CD4-positive, alpha-beta T cell (primary cell): ENCODE data around the gene ZIC3. TPM values are rescaled to one million over a fixed set of nuclear protein-coding genes. Genes with fewer than 3 reads are reported as not detected.

Experiments used
- ATAC-seq: fragments of 200-7000 bp; cut with Tn5 transposase; one replicate; pipeline ENCODE4 v1.10.0; 2022; ENCODE audit warnings: mild to moderate bottlenecking; ENCODE audit not compliant: poor library complexity
- CTCF ChIA-PET: fragments of 350-600 bp; sonication (Branson Sonifier 250); formaldehyde crosslinking; loops from one replicate; lab custom pipeline; 2021; ENCODE audit warnings: antibody characterized with exemption, inconsistent platforms; lab: Charles Lee
- POLR2A ChIA-PET: fragments of 350-600 bp; sonication (Branson Sonifier 250); formaldehyde crosslinking; loops from one replicate; lab custom pipeline; 2021; ENCODE audit warnings: antibody characterized with exemption, inconsistent platforms; lab: Charles Lee
- DNase-seq, 14 experiments: peaks; one replicate each; pipeline ENCODE4 v3.0.0-alpha.2; 2013 to 2020; ENCODE audit warnings: mixed read lengths in 2 of 14
- H3K27ac ChIP-seq, 2 donors: one replicate each; pipeline versions ENCODE4 v1.5.1 to v1.7.0; 2013; ENCODE audit warnings: low read length in 2 of 2, low read depth in 1 of 2, mild to moderate bottlenecking in 1 of 2
- H3K27me3 ChIP-seq, 2 experiments: 1 replicate in 1 of 2; 2 replicates in 1 of 2; pipeline versions ENCODE4 v1.6.1 to v1.7.0; 2013; ENCODE audit warnings: low read length in 2 of 2, control low read depth in 1 of 2, mild to moderate bottlenecking in 1 of 2, moderate library complexity in 1 of 2; ENCODE audit not compliant: insufficient read depth in 2 of 2, control insufficient read depth in 1 of 2
- H3K36me3 ChIP-seq: one replicate; pipeline ENCODE4 v1.6.1; 2013; ENCODE audit warnings: low read length, control low read depth; ENCODE audit not compliant: insufficient read depth
- H3K4me1 ChIP-seq: one replicate; pipeline ENCODE4 v1.6.1; 2013; ENCODE audit warnings: low read length, control low read depth; ENCODE audit not compliant: insufficient read depth
- H3K4me3 ChIP-seq: one replicate; pipeline ENCODE4 v1.5.1; 2013; ENCODE audit warnings: mild to moderate bottlenecking, low read length, moderate library complexity
- H3K9me3 ChIP-seq, 2 experiments: 1 replicate in 1 of 2; 2 replicates in 1 of 2; pipeline versions ENCODE4 v1.6.1 to v1.7.0; 2013; ENCODE audit warnings: low read length in 2 of 2, mild to moderate bottlenecking in 2 of 2, control low read depth in 1 of 2, moderate library complexity in 1 of 2; ENCODE audit not compliant: control insufficient read depth in 1 of 2, insufficient read depth in 1 of 2
- H3K27ac Mint-ChIP-seq: one replicate; pipeline ENCODE4 v1.8.0; 2020; ENCODE audit warnings: mixed read lengths
- H3K27me3 Mint-ChIP-seq: one replicate; pipeline ENCODE4 v1.8.0; 2021; ENCODE audit warnings: mixed read lengths
- H3K36me3 Mint-ChIP-seq: one replicate; pipeline ENCODE4 v1.8.0; 2021; ENCODE audit warnings: low read depth, mixed read lengths
- H3K4me1 Mint-ChIP-seq: one replicate; pipeline ENCODE4 v1.8.0; 2021; ENCODE audit warnings: low read depth, mixed read lengths
- H3K4me3 Mint-ChIP-seq: one replicate; pipeline ENCODE4 v1.8.0; 2020; ENCODE audit warnings: mild to moderate bottlenecking, mixed read lengths
- H3K9me3 Mint-ChIP-seq: one replicate; pipeline ENCODE4 v1.8.0; 2020; ENCODE audit warnings: mixed read lengths
- intact Hi-C, 2 experiments: fragments of 100-400 bp; cut with DNase I in 1 of 2; cut with micrococcal nuclease in 1 of 2; formaldehyde crosslinking; loops; one replicate each; pipeline versions ENCODE4 v1.15.1 to v1.9.0; 2023 to 2025; cut with DNase I, micrococcal nuclease
- total RNA-seq, 174 experiments: library from RNA in 2 of 174; stranded (reverse) in 2 of 174; gene quantifications; one replicate each; pipeline ENCODE4 v1.2.3 and lab custom pipeline; 2021 to 2026
- TF ChIP-seq, protein P1 (sequence below): fragments of 200-600 bp; IDR thresholded peaks from one replicate; pipeline ENCODE4 v1.8.0; 2022; ENCODE audit warnings: antibody characterized with exemption, mild to moderate bottlenecking

ZIC3 gene
- total RNA-seq, 2 experiments from 2014 or later = not detected

DNA sequence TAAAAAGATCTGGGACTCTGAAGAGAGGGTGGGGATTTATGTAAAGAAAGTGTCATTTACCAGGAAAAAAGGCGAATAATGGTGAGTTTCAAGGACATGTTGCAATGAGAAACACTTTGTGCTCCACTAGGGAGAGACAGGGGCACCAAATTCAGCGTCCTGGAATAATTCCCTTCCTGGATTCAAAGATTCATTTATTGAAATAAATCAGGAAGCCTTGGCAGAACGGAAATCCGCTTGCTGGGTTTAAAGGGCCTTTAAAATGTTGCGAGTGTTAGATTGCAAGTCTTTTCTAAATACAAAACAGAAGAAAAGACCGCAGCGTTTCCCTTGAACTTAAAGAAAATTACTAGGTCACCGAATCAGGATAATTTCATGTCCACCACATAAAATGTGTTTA, 3.8 kb upstream of the ZIC3 start:
- H3K27ac Mint-ChIP-seq = no peak overlapping the region
- H3K9me3 Mint-ChIP-seq = no peaks in the 10 kb centered on the region
- H3K36me3 Mint-ChIP-seq = no peaks in the 10 kb centered on the region

DNA sequence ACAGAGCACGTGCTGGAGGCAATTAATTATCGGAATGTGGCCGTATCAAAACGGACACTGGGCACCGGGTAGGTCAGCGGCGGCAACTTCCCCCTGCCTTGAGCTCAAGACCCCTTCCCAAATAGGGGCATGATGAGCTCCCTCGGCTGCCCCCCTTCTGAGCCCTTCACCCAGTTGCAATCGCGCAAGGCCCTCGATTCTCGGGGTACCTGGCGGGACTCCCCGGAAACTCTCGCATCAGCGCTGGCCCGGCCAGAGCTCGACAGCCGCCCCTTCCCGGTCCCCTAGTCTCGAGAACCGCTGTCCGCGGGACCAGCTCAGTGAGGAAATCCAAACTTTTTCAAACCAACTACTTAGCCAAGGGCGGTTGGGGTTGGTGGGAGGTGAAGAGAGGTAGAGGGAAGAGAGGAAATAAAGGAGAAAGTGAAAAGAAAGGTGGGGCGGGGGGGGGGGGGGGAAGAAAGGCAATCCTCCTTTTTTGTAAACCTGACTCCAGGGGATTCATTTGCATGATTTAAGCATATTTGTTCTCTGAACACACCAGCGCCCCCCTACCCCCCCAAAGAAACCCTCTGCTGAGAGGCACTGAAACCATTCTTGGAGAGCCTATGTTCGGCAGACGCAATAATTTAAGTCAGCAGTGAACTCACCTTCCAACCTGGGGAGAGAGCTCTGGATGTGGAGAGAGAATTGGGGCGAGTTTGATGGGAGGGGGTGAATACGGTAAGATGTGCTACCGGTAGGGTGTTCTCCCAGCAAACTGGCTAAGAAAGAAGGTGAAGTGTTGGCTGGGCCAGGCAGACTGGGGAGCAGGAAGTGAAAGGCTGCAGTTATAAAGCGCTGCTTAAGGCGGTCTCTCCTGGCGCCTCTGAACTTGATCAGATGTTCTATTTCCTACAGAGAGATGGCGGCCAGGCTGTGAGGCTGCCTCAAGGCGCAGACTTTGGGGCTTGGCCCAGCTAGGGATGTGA, 2.0 kb upstream of the ZIC3 start:
- H3K36me3 ChIP-seq = no peaks in the 10 kb centered on the region
- no peak for ATAC-seq
- Mint-ChIP-seq H3K9me3 (no peaks in the 10 kb centered on the region), H3K27ac (no peak overlapping the region), H3K4me3 (no peak overlapping the region), H3K4me1 (peaks cover 16% of the 10 kb centered on the region), H3K36me3 (no peaks in the 10 kb centered on the region), H3K27me3 (peaks cover 69% of the 10 kb centered on the region)
- H3K4me3 ChIP-seq = no peak overlapping the region
- peaks cover 38 to 68% of the 10 kb centered on the region in 2 experiments for H3K27me3 ChIP-seq
- intact Hi-C loops = no loop called here
- H3K9me3 ChIP-seq = peaks cover 0 to 22% of the 10 kb centered on the region in 2 experiments
- POLR2A ChIA-PET = no interaction called here
- DNase-seq = no peak
- no peak overlapping the region for H3K27ac ChIP-seq
- H3K4me1 ChIP-seq = peaks cover 33% of the 10 kb centered on the region
- CTCF ChIA-PET = no interaction called here
- TF ChIP-seq, protein P1, sequence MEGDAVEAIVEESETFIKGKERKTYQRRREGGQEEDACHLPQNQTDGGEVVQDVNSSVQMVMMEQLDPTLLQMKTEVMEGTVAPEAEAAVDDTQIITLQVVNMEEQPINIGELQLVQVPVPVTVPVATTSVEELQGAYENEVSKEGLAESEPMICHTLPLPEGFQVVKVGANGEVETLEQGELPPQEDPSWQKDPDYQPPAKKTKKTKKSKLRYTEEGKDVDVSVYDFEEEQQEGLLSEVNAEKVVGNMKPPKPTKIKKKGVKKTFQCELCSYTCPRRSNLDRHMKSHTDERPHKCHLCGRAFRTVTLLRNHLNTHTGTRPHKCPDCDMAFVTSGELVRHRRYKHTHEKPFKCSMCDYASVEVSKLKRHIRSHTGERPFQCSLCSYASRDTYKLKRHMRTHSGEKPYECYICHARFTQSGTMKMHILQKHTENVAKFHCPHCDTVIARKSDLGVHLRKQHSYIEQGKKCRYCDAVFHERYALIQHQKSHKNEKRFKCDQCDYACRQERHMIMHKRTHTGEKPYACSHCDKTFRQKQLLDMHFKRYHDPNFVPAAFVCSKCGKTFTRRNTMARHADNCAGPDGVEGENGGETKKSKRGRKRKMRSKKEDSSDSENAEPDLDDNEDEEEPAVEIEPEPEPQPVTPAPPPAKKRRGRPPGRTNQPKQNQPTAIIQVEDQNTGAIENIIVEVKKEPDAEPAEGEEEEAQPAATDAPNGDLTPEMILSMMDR = no peak

More for the DNA sequence above, 3.8 kb upstream of the ZIC3 start:
- no peak overlapping the region for H3K27ac ChIP-seq
- peaks cover 23 to 56% of the 10 kb centered on the region in 2 experiments for H3K27me3 ChIP-seq
- CTCF ChIA-PET = no interaction called here
- H3K4me1 ChIP-seq = peaks cover 20% of the 10 kb centered on the region
- H3K4me3 Mint-ChIP-seq = no peak overlapping the region
- H3K9me3 ChIP-seq = peaks cover 0 to 14% of the 10 kb centered on the region in 2 experiments
- H3K36me3 ChIP-seq = no peaks in the 10 kb centered on the region
- H3K4me3 ChIP-seq = no peak overlapping the region
- H3K4me1 Mint-ChIP-seq = peaks cover 7% of the 10 kb centered on the region
- ATAC-seq (no peak), DNase-seq (no peak)
- peaks cover 56% of the 10 kb centered on the region for H3K27me3 Mint-ChIP-seq
- intact Hi-C loops = no loop called here
- POLR2A ChIA-PET = no interaction called here
- TF ChIP-seq, protein P1 = no peak

DNA sequence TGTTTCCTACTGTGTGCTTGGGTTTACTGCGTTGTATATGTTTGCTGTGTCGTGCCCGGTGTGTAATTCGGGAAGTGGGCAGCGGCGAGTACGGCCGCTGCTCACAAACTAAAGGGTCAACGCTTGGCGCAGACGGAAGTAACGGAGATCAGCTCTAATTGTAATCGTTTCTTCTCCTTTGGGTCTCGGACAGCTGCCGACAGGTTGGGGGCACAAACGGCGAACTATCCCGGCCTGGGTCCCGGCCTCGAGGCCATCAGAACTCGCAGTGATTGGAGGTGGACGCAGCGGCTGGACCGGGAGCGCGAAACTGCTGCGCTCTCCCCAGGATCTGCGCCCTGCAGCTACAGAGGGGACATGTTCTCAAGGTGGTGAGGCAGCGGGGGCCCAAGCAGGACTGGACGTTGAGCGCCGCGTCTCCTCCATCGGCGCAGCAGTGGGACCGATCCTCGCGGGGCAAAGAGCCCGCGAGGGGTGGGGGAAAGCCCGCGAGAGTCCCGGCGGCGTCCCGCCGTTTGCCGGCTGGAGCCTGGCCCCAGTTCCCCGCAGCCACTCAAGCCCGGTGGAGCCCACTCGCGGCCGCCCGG, 516 bp upstream of the ZIC3 start:
- ATAC-seq = no peak
- ChIA-PET POLR2A (no interaction called here), CTCF (no interaction called here)
- H3K9me3 Mint-ChIP-seq = no peaks in the 10 kb centered on the region
- Histone ChIP-seq H3K27me3 (peaks cover 48 to 80% of the 10 kb centered on the region in 2 experiments), H3K9me3 (peaks cover 0 to 22% of the 10 kb centered on the region in 2 experiments), H3K4me3 (no peak overlapping the region), H3K36me3 (no peaks in the 10 kb centered on the region), H3K4me1 (peaks cover 33% of the 10 kb centered on the region), H3K27ac (no peak overlapping the region)
- H3K36me3 Mint-ChIP-seq = no peaks in the 10 kb centered on the region
- DNase-seq = no peak
- H3K4me3 Mint-ChIP-seq = peak overlapping the region; percentile 30
- intact Hi-C loops = no loop called here
- peaks cover 16% of the 10 kb centered on the region for H3K4me1 Mint-ChIP-seq
- H3K27ac Mint-ChIP-seq = no peak overlapping the region
- TF ChIP-seq, protein P1 = no peak
- H3K27me3 Mint-ChIP-seq = peaks cover 83% of the 10 kb centered on the region
